HG03520 (cell line): ENCODE measurements around the gene FCRL3.

ENCODE experiments used
- ATAC-seq: cut with Tn5 transposase; IDR thresholded peaks from one replicate; pipeline ENCODE4 v1.9.1; 2021; ENCODE audit warnings: mild to moderate bottlenecking, moderate library complexity; ENCODE audit not compliant: unreplicated experiment

The FCRL3 gene

GRCh38 chr1:157691285-157691920, 9.2 kb downstream of the FCRL3 start:
- no peak for ATAC-seq

GRCh38 chr1:157682710-157683437, 17.7 kb downstream of the FCRL3 start:
- no peak for ATAC-seq

- no peak for ATAC-seq
These were observed 21.8 kb downstream of the FCRL3 start for GRCh38 chr1:157678721-157679120.

GRCh38 chr1:157673008-157673407, 27.6 kb downstream of the FCRL3 start:
- ATAC-seq, result no peak

GRCh38 chr1:157671895-157672294, 28.7 kb downstream of the FCRL3 start:
- no peak for ATAC-seq

- ATAC-seq, result no peak
These were observed 40.9 kb downstream of the FCRL3 start for GRCh38 chr1:157659576-157660247.

- ATAC-seq, result no peak
These were observed 42.0 kb downstream of the FCRL3 start for GRCh38 chr1:157658571-157658970.

- ATAC-seq, result no peak
These were observed 47.1 kb downstream of the FCRL3 start for GRCh38 chr1:157653494-157653873.

- peak; percentile 97 for ATAC-seq
These were observed 47.6 kb downstream of the FCRL3 start for GRCh38 chr1:157652859-157653493.

GRCh38 chr1:157648317-157648716, 52.3 kb downstream of the FCRL3 start:
- no peak for ATAC-seq

- ATAC-seq, result no peak
These were observed 54.4 kb downstream of the FCRL3 start for GRCh38 chr1:157646144-157646543.

- ATAC-seq, result no peak
These were observed 59.4 kb downstream of the FCRL3 start for GRCh38 chr1:157641177-157641576.

GRCh38 chr1:157639800-157640199, 60.8 kb downstream of the FCRL3 start:
- ATAC-seq, result no peak

GRCh38 chr1:157628773-157629172, 71.8 kb downstream of the FCRL3 start:
- ATAC-seq, result no peak
